Upper lobe of left lung (tissue), 6 donors: ENCODE data around the gene STX19. TPM values are rescaled to one million over a fixed set of nuclear protein-coding genes. Genes with fewer than 3 reads are reported as not detected.
"Not testable (repeated sequence)": the region's sequence is repeated elsewhere in the genome, so short reads cannot be mapped to it uniquely, and the experiment has no call there.

Source experiments
- ATAC-seq, 2 donors: fragments of 200-7000 bp; cut with Tn5 transposase; one replicate each; pipeline ENCODE4 v1.9.1; 2022; ENCODE audit warnings: mild to moderate bottlenecking in 2 of 2, moderate library complexity in 2 of 2; ENCODE audit not compliant: low FRiP score in 2 of 2
- DNase-seq, 2 donors: peaks; one replicate each; pipeline ENCODE4 v3.0.0-alpha.2; 2019 to 2020
- H3K27ac ChIP-seq, 4 donors: fragments of 200-600 bp; sonication (generic); one replicate each; pipeline ENCODE4 v1.5.1; 2016 to 2019
- H3K27me3 ChIP-seq, 4 donors: fragments of 200-600 bp; sonication (generic); one replicate each; pipeline ENCODE4 v1.5.1; 2017 to 2019
- H3K36me3 ChIP-seq, 4 donors: fragments of 200-600 bp; sonication (generic); one replicate each; pipeline ENCODE4 v1.5.1; 2016 to 2019
- H3K4me1 ChIP-seq, 4 donors: fragments of 200-600 bp; sonication (generic); one replicate each; pipeline ENCODE4 v1.5.1; 2018 to 2019
- H3K4me3 ChIP-seq, 4 donors: fragments of 200-600 bp; sonication (generic); one replicate each; pipeline ENCODE4 v1.5.1; 2017 to 2019; ENCODE audit warnings: mild to moderate bottlenecking in 2 of 4, moderate library complexity in 1 of 4
- H3K9me3 ChIP-seq, 4 donors: fragments of 200-600 bp; sonication (generic); one replicate each; pipeline ENCODE4 v1.5.1; 2018 to 2019
- CTCF ChIP-seq, 6 experiments: fragments of 450-650 bp in 4 of 6; fragments of 200-600 bp in 2 of 6; sonication (generic) in 2 of 6; IDR thresholded peaks; one replicate each; pipeline ENCODE4 v1.5.1; 2016 to 2019; ENCODE audit warnings: antibody characterized with exemption in 6 of 6
- EP300 ChIP-seq, 4 donors: sonication (generic); formaldehyde crosslinking; IDR thresholded peaks; one replicate each; pipeline ENCODE4 v1.5.1; 2017; ENCODE audit warnings: antibody characterized with exemption in 4 of 4, control low read depth in 2 of 4
- POLR2A ChIP-seq, 4 donors: fragments of 450-650 bp; IDR thresholded peaks; one replicate each; pipeline ENCODE4 v1.5.1; 2016 to 2017; ENCODE audit warnings: antibody characterized with exemption in 4 of 4, mild to moderate bottlenecking in 2 of 4
- POLR2AphosphoS5 ChIP-seq, 2 donors: sonication (generic); formaldehyde crosslinking; IDR thresholded peaks; one replicate each; pipeline ENCODE4 v1.5.1; 2017; ENCODE audit warnings: antibody characterized with exemption in 2 of 2
- WGBS, 2 donors: methylation state at CpG; one replicate each; pipeline ENCODE4 v1.1.5; 2017 to 2018; 5-methylcytosine and 5-hydroxymethylcytosine counted together
- small RNA-seq, 4 donors: library from RNA; depleted of rRNA; stranded (forward); fragments of <200 nt; gene quantifications; one replicate each; pipeline ENCODE3, GENCODE V24; 2016
- total RNA-seq, 6 donors: library from RNA; depleted of rRNA in 4 of 6; stranded (reverse); fragments of >200 nt in 4 of 6; gene quantifications; one replicate each; pipeline versions ENCODE4 v1.1.0 to v1.2.1, GENCODE V29; 2016 to 2021
- donor health status: DM: no; HTN: no; CAD: no; lungs with moderate emphysema.
- donor health status: DM: no; HTN: yes; CAD: no; lungs with severe emphysema.

STX19 gene
- total RNA-seq, 6 donors from 2014 or later: 1.1 to 4.9 (median 2.3) TPM; not detected in 2

DNA sequence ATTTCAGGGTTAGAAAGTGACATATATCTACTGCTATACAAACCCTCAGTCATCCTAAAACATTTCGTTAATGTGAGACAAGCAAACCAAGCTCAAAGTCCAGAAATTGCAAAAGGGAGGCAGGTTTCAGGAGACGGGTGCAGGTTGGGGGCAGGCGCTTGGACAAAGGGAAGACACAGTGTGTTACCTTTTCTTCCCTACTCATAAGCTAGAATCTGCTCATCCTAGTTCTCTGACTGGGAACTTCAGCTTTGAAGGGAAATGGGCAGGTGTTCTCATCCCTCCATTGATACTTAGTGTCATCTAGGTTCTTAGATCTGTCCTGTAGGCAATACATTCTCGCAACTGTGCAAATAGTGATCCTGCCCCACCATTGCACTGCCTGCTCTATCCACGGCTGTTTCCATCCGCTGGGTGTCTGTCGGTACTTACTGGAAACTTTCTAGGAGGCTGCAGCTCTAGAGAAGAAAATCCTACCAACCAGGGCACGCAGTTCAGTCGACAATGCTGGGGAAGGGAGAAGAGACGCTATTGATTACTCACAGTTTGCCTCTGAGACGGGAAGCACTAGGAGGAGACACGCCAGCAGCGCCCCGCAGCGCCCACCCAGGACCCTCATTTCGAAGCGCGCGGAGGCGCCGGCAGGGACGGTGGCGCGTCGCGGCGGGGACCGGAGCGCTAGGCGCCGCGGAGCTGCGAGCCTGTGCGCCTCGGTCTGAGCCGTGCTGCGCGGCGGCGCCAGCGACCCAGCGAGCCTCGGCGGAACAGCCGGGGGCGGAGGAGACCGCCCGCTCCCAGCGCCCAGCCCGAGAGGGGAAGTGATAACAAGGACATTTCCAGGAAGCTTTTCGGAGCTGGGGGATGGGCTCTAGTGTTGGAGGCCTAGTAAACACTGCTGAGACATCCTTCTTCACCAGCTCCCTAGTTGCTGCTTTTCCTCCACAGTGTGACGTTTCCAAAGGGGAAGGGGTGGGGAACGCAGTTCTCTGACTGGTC is 55.0 kb downstream of the STX19 start, which contains the start of gene PROS1:
TSS of gene PROS1 (minus strand) at position 766 of the 996 bp plus-strand sequence. CDS start at position 619, 147 bp downstream.
- Histone ChIP-seq H3K4me1 (peaks cover 5 to 21% (median 12%) of the 10 kb centered on the region in 4 donors), H3K36me3 (no peaks in the 10 kb centered on the region), H3K4me3 (peak within 1 kb of the TSS; percentile 47 to 76 (median 64)), H3K9me3 (no peaks in the 10 kb centered on the region), H3K27me3 (no peaks in the 10 kb centered on the region), H3K27ac (peak within 1 kb of the TSS; percentile 85 to 94 (median 91))
- peak; percentile 95 to 97 for ATAC-seq
- 1 to 2% methylated on average over 31 to 39 of the region's 53 CpGs for WGBS, 2 donors
- TF ChIP-seq POLR2A (IDR thresholded peaks at IDR 0.05) (peak in 2 of 4 donors; percentile 50 to 78), EP300 (IDR thresholded peaks at IDR 0.05) (peak in 2 of 4 donors; percentile 45 to 93), CTCF (IDR thresholded peaks at IDR 0.05) (peak in 2 of 6 experiments; percentile 12 to 21), POLR2AphosphoS5 (IDR thresholded peaks at IDR 0.05) (peak; percentile 78 to 88)
- DNase-seq: peak; percentile 88 to 95

- Histone ChIP-seq H3K4me1 (peaks cover 5 to 21% (median 12%) of the 10 kb centered on the region in 4 donors), H3K36me3 (no peaks in the 10 kb centered on the region), H3K4me3 (no peak overlapping the region), H3K9me3 (no peaks in the 10 kb centered on the region), H3K27ac (no peak overlapping the region), H3K27me3 (no peaks in the 10 kb centered on the region)
- DNase-seq: no peak
- TF ChIP-seq POLR2AphosphoS5 (IDR thresholded peaks at IDR 0.05) (no peak), POLR2A (IDR thresholded peaks at IDR 0.05) (no peak), EP300 (IDR thresholded peaks at IDR 0.05) (no peak), CTCF (IDR thresholded peaks at IDR 0.05) (no peak)
- ATAC-seq: no peak
- 90 to 95% methylated on average over 1 of the region's 1 CpG for WGBS, 2 donors
Observed at GRCh38 chr3:93969997-93970396, 58.4 kb downstream of the STX19 start.

DNA sequence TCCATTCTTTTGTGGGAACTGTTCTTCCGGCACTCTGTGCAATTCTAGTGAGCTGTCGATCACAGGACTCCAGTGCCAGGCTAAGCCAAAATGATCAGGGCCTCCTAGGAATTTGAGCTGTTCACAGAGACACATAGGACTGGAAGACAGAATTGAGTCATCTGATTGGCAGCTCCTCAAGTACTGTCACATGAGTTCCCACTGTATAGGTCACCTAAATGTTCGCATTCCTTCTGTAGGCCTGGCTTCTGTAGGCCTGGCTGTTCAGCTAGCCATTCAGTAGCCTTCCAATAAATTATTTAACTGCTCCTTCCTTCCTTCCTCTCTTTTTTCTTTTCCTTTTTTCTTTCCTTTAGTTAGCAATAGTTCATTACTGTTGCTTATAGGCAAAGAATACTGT is 59.0 kb downstream of the STX19 start:
- 64 to 80% methylated on average over 3 of the region's 3 CpGs for WGBS, 2 donors
- peaks cover 4 to 21% (median 12%) of the 10 kb centered on the region in 4 donors for H3K4me1 ChIP-seq
- no peaks in the 10 kb centered on the region for H3K9me3 ChIP-seq
- TF ChIP-seq POLR2A (IDR thresholded peaks at IDR 0.05) (no peak), CTCF (IDR thresholded peaks at IDR 0.05) (no peak), EP300 (IDR thresholded peaks at IDR 0.05) (no peak), POLR2AphosphoS5 (IDR thresholded peaks at IDR 0.05) (no peak)
- no peaks in the 10 kb centered on the region for H3K36me3 ChIP-seq
- no peak overlapping the region for H3K4me3 ChIP-seq
- DNase-seq (peak in 1 of 2 donors; percentile 24), ATAC-seq (no peak)
- H3K27ac ChIP-seq: no peak overlapping the region
- H3K27me3 ChIP-seq: no peaks in the 10 kb centered on the region

DNA sequence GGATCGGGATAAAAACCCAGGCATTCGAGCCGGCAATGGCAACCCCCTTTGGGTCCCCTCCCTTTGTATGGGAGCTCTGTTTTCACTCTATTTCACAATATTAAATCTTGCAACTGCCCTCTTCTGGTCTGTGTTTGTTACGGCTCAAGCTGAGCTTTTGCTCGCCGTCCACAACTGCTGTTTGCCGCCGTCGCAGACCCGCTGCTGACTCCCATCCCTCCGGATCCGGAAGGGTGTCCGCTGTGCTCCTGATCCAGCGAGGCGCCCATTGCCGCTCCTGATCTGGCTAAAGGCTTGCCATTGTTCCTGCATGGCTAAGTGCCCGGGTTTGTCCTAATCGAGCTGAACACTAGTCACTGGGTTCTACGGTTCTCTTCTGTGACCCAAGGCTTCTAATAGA is 63.3 kb downstream of the STX19 start:
- H3K4me1 ChIP-seq, H3K4me3 ChIP-seq, H3K36me3 ChIP-seq, ATAC-seq, H3K9me3 ChIP-seq, H3K27ac ChIP-seq, H3K27me3 ChIP-seq: not testable (repeated sequence)
- DNase-seq: peak in 1 of 2 donors; percentile 69
- WGBS, 2 donors: 97 to 98% methylated on average over 19 of the region's 19 CpGs

Small RNA genes lying within 50 kb of the gene (small RNA-seq; reads per million reads assigned to genes)
- gene RF00019: 0 reads per million in 4 donors
- gene RNU6-511P: 0 reads per million in 4 donors

Other genes starting within 250 kb of the STX19 start
- 10 to 100 TPM; 32.5 to 81.8 (median 49.4) TPM for gene PROS1, start 54.7 kb downstream of the STX19 start, total RNA-seq
- gene ARL13B, start 48.4 kb downstream of the STX19 start, total RNA-seq: 10 to 100 TPM; 19.7 to 28.2 (median 23.6) TPM
- gene DHFR2, start 34.3 kb upstream of the STX19 start, total RNA-seq: 1 to 10 TPM; 2.7 to 7.9 (median 5.3) TPM
- 10 to 100 TPM in 5 of 6 donors, 1 to 10 TPM in 1; 5.2 to 24.1 (median 13.9) TPM for gene NSUN3, start 34.5 kb upstream of the STX19 start, total RNA-seq